HEK293 (cell line): ENCODE data around the gene TBC1D24.

Source experiments
- CTCF ChIA-PET: fragments of 350-600 bp; formaldehyde crosslinking; extraction: SDS; loops from one replicate; lab custom pipeline; 2021; ENCODE audit warnings: antibody characterized with exemption; lab: Yijun Ruan, JAX
- POLR2A ChIA-PET: fragments of 300-600 bp; formaldehyde crosslinking; extraction: SDS; loops from one replicate; lab custom pipeline; 2020; ENCODE audit warnings: antibody characterized with exemption, inconsistent platforms; lab: Yijun Ruan, JAX
- H3K27ac ChIP-seq: fragments of 200-500 bp; sonication (Bioruptor generic); 2 replicates; pipeline ENCODE4 v1.5.1; 2014; ENCODE audit warnings: low read depth, low read length, control low read depth, inconsistent platforms; ENCODE audit errors: extremely low read depth
- H3K36me3 ChIP-seq, 2 experiments: fragments of 200-500 bp in 1 of 2; sonication (Bioruptor generic) in 1 of 2; 1 replicate in 1 of 2; 2 replicates in 1 of 2; pipeline ENCODE4 v1.5.1; 2014 to 2017; ENCODE audit warnings: inconsistent platforms in 2 of 2, low read length in 2 of 2; ENCODE audit not compliant: control insufficient read depth in 2 of 2, insufficient read depth in 1 of 2
- H3K4me1 ChIP-seq: fragments of 200-500 bp; sonication (Bioruptor generic); 2 replicates; pipeline ENCODE4 v1.5.1; 2014; ENCODE audit warnings: mild to moderate bottlenecking, low read length, inconsistent platforms; ENCODE audit not compliant: control insufficient read depth, insufficient read depth
- H3K4me3 ChIP-seq: 2 replicates; pipeline ENCODE4 v1.5.1; 2011; ENCODE audit warnings: low read depth, mild to moderate bottlenecking, control low read depth, low read length, moderate library complexity
- H3K9me3 ChIP-seq: fragments of 200-500 bp; sonication (Bioruptor generic); 2 replicates; pipeline ENCODE4 v1.5.1; 2014; ENCODE audit warnings: low read depth, low read length, inconsistent platforms; ENCODE audit not compliant: control insufficient read depth, insufficient read depth
- REST ChIP-seq: fragments of 450-650 bp; formaldehyde crosslinking; IDR thresholded peaks from 2 replicates; pipeline ENCODE4 v1.5.1; 2016; ENCODE audit warnings: missing biosample characterization, missing genetic modification characterization
- ZFP41 ChIP-seq: fragments of 450-650 bp; formaldehyde crosslinking; IDR thresholded peaks from 2 replicates; pipeline ENCODE4 v1.5.1; 2016; ENCODE audit warnings: missing biosample characterization, missing genetic modification characterization, borderline replicate concordance
- ZIC2 ChIP-seq: fragments of 450-650 bp; formaldehyde crosslinking; IDR thresholded peaks from 2 replicates; pipeline ENCODE4 v1.5.1; 2016; ENCODE audit warnings: missing biosample characterization, missing genetic modification characterization
- ZNF398 ChIP-seq: fragments of 450-650 bp; formaldehyde crosslinking; IDR thresholded peaks from 2 replicates; pipeline ENCODE4 v1.5.1; 2017; ENCODE audit warnings: missing biosample characterization, missing genetic modification characterization
- TF ChIP-seq, protein P1 (sequence below): fragments of 450-650 bp; formaldehyde crosslinking; IDR thresholded peaks from 2 replicates; pipeline ENCODE4 v1.5.1; 2016; ENCODE audit warnings: missing biosample characterization, missing genetic modification characterization

The TBC1D24 gene

DNA sequence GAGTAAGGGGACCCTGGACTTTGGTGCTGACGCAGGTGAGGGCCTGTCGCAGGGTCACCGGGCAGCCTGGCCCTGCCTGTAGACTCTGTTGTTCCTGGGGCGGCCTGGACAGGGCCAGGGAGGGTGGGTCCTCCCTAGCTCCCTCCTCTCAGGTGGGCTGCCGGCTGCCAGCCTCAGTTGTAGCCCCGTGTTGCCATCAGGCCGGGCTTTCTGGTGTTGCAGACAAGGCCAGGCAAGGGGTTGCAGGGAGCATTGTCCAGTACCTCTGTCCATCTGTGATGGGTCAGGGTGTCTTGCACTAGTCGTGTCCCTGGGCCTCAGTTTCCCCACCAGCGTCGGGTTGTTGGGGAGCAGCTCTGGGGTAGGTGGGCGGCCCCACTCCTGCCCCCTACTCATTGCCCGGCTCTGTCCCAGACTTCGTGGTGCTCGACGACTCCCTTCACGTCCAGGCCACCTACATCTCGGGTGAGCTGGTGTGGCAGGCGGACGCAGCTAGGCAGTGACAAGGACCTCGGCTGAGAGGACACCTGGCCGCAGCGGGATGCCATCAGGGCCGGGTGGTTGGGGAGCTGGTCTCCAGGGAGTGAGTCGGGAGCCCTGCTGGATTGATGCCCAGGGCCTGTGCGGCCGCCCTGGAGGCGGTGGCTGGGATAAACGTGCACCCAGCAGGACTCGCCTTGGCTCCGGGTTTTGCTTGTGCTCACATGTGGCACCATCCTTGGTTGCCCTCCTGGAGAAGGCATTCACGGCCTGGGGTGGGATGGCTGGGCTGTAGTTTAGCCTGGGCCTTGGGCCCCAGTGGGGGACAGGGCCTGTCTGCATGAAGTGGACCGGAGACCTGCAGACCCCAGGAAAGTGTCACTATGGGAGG is 54.4 kb downstream of the TBC1D24 start:
- Histone ChIP-seq H3K27ac (no peak overlapping the region), H3K36me3 (peaks cover 0 to 61% of the 10 kb centered on the region in 2 experiments; a peak in 1 of 3 replicates), H3K4me3 (no peak overlapping the region), H3K9me3 (no peaks in the 10 kb centered on the region), H3K4me1 (peaks cover 3% of the 10 kb centered on the region; the same call in 1 of the 2 replicates)
- POLR2A ChIA-PET, result interaction anchor here (1.0 kb wide), 1 partner anchor 9 kb away, joined by 3 read pairs; the partner anchor contains the start of gene AMDHD2
- TF ChIP-seq ZIC2 (tag by site-specific recombination) (0 out of 2 replicates have a peak, but pooled peaks have one; percentile 9), REST (tag by site-specific recombination) (no peak), ZFP41 (tag by site-specific recombination) (no peak)
- TF ChIP-seq, protein P1, sequence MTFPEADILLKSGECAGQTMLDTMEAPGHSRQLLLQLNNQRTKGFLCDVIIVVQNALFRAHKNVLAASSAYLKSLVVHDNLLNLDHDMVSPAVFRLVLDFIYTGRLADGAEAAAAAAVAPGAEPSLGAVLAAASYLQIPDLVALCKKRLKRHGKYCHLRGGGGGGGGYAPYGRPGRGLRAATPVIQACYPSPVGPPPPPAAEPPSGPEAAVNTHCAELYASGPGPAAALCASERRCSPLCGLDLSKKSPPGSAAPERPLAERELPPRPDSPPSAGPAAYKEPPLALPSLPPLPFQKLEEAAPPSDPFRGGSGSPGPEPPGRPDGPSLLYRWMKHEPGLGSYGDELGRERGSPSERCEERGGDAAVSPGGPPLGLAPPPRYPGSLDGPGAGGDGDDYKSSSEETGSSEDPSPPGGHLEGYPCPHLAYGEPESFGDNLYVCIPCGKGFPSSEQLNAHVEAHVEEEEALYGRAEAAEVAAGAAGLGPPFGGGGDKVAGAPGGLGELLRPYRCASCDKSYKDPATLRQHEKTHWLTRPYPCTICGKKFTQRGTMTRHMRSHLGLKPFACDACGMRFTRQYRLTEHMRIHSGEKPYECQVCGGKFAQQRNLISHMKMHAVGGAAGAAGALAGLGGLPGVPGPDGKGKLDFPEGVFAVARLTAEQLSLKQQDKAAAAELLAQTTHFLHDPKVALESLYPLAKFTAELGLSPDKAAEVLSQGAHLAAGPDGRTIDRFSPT (tag by site-specific recombination), result peak; percentile 44; the same call in 1 of the 2 replicates
- CTCF ChIA-PET, result no interaction called here

DNA sequence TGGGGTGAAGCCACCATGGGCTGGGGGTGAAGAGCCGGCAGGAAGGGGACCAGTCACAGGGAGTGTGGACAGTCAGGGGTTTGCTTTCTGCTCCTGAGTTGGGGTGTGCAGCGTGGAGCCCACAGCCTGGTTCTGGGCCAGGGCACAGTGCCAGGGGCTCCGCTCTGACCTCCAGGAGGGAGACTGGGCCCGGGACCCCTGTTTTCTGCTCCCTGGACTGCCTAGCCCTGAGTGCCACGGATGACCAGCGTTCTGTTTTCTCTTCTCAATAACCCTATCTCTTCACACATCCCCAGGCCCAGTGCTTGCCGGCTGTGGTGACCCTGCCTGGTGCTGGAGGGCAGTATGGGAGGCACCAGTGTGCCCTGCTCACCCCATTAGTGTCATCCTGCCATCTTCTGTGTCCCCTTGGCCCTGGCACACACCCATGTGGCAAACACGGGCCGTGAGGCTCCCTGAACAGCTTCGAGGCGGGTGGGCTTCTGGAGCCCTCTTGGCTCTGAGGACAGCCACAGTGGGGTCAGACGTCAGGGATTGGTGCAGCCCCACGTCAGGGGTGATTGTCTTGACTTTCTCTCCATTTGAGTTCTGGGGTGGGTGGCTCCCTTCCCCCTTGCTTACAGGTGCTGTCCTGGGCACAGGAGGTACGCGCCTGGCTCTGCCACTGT is 55.2 kb downstream of the TBC1D24 start:
- POLR2A ChIA-PET, result interaction anchor here (1.0 to 3.6 kb wide), 2 partner anchors 10 kb away, joined by 3 to 25 read pairs; partner anchors contain the start of gene AMDHD2
- H3K36me3 ChIP-seq, result peaks cover 0 to 53% of the 10 kb centered on the region in 2 experiments; a peak in 1 of 3 replicates
- H3K4me1 ChIP-seq, result peaks cover 3% of the 10 kb centered on the region; the same call in 1 of the 2 replicates
- no peak overlapping the region for H3K4me3 ChIP-seq
- TF ChIP-seq, protein P1 (tag by site-specific recombination), result peak; percentile 8; the same call in 1 of the 2 replicates
- no peak for TF ChIP-seq ZNF398
- CTCF ChIA-PET, result interaction anchor here (1.1 kb wide), 1 partner anchor 29 kb away, joined by 4 read pairs; no protein-coding TSS in a partner anchor
- no peak overlapping the region for H3K27ac ChIP-seq
- H3K9me3 ChIP-seq, result no peaks in the 10 kb centered on the region
